ENCODE results near the gene SLC8A3. TPM values are rescaled to one million over a fixed set of nuclear protein-coding genes. Genes with fewer than 3 reads are reported as not detected.

The SLC8A3 gene
- polyA plus RNA-seq, 1 donor, result 5.8 TPM

DNA sequence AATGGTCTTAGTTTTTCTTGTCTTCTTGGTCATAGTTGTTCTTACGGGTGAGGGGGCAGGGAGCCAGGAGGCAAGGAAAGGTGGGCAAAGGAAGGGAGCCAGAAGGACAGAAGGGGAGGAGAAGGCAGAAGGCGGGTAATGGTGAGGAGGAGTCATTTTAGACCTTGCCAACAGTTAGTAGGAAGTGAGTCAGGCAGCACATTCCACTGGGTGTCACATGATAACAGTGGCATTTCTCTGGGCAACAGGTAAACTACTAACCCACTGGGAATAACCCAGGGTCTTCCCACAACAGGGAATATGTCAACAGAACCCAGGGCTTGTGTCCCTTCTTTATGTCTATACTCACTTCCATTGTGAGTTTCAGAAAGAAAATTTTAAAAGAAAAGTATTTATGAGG, 127.6 kb downstream of the SLC8A3 start:
- DNase-seq, result no peak

GRCh38 chr14:70059545-70059944, 129.2 kb downstream of the SLC8A3 start:
- DNase-seq, result no peak

- no peak for DNase-seq
Measured at GRCh38 chr14:70057519-70058136, 131.1 kb downstream of the SLC8A3 start.

GRCh38 chr14:70052990-70053389, 135.8 kb downstream of the SLC8A3 start:
- peak; percentile 43 for DNase-seq

DNA sequence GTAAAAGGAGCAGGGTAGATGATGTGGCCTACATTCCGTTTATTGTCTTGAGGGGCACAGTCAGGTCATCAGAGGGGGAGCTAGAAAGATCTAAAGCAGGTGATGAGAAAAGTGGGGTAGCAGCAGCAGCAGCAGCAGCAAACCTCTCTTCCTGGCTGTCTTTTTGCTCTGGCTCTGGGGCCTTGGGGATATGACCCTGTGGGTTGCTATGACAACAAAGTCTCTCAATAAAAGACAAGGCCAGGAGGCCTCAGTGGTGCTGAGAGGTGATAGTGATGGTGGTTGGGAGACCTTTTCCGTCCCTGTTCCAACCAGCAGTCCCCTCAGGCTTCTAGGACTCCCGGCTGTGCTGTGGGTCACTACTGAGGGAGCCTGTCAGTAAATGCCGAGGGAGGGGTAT, 138.6 kb downstream of the SLC8A3 start:
- no peak for DNase-seq

DNA sequence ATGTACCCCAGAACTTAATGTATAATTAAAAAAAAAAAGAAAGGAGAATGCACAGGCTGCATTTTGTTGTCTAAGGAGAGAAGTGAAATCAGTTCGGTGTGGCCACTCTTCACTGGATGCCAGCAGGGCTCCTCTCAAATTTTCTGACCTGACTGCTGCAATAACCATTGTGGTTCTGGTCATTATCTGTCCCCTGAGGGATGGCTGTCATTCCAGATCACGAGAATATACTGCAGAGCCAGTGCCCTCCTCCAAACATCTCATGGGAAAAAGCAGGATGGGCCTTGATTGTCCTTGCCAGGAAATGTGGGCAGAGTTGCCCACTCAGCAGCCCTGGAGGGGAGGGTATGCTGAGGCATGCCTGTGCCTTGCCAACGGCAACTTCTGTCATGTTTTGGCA, 139.1 kb downstream of the SLC8A3 start:
- no peak for DNase-seq

DNA sequence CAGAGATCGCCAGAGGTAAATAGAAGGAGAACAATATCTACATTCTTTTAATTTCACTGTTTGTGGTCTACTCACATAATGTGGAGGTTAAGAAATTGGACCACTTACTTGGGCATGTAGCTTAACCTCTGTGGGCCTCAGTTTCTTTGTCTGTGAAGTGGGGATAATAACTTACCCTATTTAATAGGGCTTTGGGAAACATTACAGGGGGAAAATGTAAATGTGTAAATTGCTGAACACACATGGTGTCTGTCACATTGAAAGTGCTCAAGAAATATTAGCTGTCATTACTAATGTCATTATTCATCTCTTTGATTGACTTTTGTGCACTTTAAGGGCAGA, 140.5 kb downstream of the SLC8A3 start:
- DNase-seq, result no peak

DNA sequence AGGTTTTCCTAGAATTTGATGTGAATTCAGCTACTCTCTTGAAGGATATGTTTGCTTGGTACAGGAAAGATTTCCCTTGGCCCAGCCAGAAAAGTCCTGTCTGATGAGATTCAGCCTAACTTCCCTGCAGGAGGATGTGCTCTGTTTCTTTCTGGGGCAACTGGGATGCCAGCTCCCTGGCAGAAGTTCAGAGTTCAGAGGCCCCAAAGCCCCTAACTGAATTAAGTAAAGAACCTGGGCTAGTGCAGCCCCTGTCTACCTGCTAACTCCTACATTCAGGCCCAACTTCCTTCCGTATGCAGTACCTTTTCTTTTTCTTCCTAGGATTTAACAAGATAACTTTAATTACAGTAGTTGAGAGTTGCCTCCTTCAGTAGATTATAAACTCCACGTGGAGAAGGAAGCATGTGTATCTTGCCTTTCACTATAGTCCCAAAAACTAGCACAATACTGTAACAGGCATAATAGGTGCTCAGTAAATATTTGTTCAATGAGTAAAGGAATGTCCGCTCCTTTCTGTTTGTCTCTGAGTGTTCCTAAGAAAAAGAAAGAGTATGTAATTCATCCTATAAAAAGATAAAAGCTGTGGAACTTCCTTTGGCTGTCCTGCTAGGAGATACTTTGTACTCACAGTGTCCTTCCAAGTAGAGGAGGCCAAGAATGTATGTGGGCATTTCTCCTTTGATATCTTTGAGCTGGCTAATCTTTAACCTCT, 141.0 kb downstream of the SLC8A3 start:
- DNase-seq, result no peak

DNA sequence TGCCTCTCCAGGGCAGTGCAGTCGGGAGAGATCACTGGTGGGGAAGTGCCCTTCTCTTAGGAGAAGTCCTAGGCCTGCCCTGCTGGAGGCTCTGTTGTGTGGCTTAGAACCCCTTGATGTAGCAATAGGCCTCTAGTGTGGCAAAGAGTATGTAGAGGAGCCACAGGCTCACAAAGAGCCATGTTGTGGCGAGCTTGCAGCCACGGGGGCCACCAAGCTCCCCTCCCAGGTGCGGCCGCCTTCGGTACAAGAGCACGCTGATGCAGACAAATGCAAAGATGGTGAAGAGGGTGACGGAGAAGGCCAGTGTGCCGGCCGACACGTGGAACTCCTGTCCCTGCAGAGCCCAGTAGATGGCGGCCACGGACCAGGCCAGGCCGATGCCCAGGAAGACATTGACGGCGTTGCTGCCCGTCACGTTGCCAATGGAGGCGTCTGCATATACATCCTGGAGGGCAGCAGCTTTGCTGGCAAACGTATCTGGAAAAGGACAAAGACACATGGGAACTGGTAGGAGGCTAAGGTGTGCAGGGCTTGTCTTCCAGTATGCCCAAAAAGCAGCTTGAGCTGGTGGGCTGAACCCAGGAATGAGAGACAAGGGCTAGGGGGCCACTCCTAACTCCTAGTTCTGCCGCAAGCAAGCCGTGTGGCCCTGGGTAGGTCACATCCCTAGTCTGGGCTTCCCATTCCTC, 142.8 kb downstream of the SLC8A3 start:
- DNase-seq, result peak; percentile 15

GRCh38 chr14:70045310-70045709, 143.4 kb downstream of the SLC8A3 start:
- no peak for DNase-seq

DNA sequence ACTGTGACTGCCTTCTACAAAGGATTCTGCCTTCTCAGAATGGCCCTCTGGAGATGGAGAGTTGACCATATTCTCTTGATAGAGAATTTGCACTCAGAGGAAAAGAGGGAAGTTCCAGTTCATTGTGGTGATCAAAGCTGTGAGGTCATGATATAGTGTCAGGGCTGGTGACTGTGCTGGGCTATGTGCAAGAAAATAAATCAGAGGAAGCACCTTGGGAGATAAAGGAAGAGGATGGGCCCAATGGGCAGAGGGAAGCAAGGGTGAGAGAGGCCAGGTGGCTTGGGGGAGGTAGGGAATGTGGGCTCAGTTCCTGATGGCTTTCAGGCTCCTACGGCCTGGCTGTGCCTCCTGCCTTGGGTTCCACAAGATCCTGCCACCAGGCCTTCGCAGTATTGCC, 145.8 kb downstream of the SLC8A3 start:
- DNase-seq, result no peak

DNA sequence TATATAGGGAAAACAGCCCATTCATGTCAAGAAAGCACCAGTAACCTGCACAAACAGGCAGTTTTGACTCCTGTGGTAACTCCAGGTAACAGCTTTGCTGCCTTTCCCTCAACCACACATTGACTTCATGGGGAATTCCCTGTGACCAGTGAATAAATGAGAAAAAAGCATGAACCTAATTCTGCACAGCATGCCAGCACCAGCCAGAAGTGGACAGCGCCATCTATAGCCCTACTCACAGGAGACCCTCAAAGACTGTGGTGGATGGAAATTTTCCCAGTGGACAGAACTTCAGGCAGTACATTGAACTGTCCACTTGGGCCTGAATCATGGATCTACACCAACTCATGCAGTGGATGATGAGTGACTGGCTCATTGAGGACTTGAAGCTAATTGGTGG, 152.1 kb downstream of the SLC8A3 start:
- DNase-seq, result no peak

- no peak for DNase-seq
Measured at GRCh38 chr14:70034257-70034656, 154.5 kb downstream of the SLC8A3 start.

DNA sequence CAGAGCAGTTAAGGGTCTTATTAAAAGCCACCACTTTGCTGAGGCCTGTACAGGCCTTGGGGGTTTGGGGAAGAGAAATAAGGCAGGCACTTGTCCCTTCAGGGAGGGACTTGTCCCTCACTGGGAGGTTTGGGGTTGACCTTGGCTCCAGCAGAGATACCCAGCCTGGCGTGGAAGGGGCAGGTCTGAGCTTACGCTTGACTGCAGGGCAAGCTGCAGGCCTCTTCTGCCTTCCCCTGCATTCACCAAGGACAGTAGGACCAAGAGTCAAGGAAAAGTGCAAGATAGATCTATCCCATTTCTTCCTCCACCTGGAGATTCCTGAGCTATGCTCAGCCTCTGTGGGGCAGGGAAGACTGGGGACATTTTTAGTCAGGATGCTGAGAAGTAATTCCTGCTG, 155.2 kb downstream of the SLC8A3 start:
- no peak for DNase-seq

DNA sequence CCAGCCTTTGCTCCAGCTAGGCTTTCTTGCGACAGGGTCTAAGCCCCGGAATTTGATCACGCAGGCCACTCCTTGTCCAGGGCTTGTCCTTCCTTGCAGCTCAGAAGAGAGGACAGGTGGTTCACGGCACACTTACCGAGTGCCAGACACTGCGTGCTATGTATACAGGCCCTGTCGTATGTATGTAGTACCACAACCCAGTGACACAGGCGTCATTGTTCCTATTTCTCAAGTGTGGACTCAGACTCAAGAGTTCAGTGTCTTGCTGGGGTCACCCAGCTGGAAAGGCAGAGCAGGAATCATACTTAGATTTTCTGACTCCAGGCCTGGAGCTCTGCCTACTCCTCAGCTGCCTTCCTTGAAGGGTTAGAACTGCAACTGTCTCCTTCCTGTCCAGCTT, 155.6 kb downstream of the SLC8A3 start:
- no peak for DNase-seq

- DNase-seq, result no peak
Measured at GRCh38 chr14:70032447-70032846, 156.3 kb downstream of the SLC8A3 start.

GRCh38 chr14:70032016-70032415, 156.7 kb downstream of the SLC8A3 start:
- no peak for DNase-seq

DNA sequence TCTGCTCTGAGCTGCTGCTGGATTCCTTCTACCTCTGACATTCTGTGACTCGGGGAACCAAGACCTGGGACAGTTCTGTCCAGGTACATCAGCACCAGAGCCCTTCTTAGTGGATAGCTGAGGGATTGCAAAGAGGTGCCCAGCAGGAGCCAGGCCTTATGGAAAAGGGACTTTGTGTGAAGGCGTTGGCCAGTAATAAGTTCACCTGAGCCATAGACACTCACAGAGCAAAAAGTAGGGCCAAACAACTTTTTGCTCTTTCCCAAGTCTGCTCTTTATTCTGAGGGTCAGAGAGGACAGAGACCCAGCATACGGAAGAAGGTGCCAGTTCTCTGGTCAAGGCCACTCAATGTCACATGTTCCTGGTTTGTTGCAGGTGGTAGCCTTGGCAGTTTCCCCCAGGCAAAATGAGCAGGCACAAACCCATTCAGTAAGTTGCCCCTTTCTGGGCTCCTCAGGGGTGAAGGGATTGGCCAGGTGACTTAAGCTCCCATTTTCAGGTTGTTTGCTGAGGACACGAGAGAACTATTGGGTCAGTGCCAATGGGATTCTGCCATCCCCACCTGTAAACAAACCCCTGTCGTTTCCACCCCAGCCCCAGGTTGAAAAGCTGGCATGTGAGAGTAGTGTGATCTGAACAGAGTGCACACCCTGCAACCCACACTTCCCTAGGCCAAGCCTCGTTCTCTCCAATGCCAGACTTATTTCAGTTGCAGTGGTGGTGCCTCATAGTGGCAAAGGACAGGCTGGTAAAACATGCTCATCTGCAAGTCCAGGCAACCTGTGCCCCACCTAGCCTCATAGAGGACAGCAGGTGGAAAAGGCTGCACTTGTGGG, 159.2 kb downstream of the SLC8A3 start:
- DNase-seq, result no peak

DNA sequence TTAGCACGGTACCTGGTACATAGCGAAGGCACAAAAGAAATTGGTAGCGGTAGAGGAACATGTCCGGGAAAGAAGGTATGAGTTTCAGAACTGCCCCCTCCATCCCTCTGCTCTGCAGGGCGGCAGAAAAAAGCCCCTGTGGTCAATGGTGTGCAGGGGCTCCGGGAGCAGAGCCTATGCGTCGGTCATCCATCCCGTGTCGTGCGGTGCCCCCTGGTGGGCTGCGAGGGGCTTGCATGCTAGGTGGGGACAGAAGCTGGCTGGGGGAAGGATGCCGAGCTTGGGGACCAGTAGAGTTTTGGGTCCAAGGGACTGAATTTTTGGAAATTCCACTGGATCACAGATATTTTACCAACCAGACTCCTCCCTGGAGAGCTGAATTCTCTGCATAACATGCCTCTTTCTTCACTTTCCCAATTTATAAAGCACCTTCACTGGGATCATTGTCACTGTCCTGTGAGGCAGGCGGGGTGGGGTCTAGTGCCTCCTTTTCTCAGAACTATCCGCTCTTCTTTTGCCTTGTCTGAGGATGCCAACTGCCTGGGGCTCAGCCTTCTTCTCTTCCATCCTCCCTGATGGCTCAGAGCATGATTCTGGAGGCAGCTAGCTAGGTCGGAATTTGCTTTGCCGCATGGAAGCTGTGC, 160.8 kb downstream of the SLC8A3 start:
- peak; percentile 58 for DNase-seq

DNA sequence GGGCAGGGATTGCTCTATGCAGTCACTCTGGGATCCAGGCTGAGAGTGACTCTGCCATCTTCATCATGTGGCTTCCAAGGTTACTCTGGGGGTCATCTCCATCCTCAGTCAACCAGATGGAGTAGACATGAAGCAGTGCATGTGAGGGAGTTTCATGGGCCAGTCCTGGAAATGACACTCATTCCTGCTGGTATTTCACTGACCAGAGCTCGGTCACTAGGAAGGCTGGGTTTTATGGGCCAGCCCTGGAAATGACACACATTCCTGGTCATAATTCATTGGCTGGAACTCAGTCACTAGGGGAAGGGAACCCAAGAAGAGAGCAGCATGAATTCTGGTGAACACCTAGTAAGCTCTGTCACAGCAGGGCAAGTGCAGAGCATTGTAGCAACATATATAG, 164.9 kb downstream of the SLC8A3 start:
- no peak for DNase-seq

DNA sequence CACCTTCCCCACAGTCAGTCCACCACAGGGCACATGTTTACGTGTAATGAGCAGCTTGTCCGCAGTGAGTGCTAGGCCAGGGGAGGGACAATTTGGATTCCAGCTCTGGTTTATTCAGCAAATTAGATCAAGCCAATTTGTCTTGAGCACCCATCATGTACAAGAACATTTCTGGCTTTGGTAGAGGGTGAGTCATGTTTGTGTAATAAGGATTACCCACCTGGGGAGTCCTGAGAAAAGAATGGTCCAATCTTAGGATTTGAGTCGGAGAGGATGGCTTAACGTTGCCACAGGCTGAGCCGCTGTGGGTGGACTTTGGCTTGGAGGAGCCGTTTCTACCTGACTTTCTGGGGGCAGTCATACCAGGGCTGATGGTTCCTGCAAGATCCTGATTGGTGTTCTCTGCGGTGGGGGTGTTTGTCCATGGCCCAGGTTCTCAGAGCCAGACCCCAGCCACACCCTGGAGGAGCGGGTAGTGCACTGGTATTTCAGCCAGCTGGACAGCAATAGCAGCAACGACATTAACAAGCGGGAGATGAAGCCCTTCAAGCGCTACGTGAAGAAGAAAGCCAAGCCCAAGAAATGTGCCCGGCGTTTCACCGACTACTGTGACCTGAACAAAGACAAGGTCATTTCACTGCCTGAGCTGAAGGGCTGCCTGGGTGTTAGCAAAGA, 165.8 kb downstream of the SLC8A3 start:
- no peak for DNase-seq

All from hindlimb muscle (tissue), 1 donor.